ENCODE results near the gene CENPM.

GRCh38 chr22:41917903-41918791 lies 28.8 kb downstream of the CENPM start:
- peak; percentile 31; the same call in 1 of the 2 replicates for TF ChIP-seq POLR2A (IDR thresholded peaks at IDR 0.05; ENCODE audit: low read depth, low read length)
- TF ChIP-seq POLR2AphosphoS5 (IDR thresholded peaks at IDR 0.05; ENCODE audit: low read depth, low read length) = peak; percentile 48; the same call in 1 of the 2 replicates
- no peak for TF ChIP-seq TAF1 (IDR thresholded peaks at IDR 0.05; ENCODE audit: borderline replicate concordance, low read depth, low read length)
